RWPE2 (cell line): ENCODE results near the gene LRRC7.

Experiments
- ATAC-seq: fragments of 200-7000 bp; cut with Tn5 transposase; 3 replicates; pipeline ENCODE4 v1.9.1; 2021; ENCODE audit warnings: low read depth
- DNase-seq: peaks from one replicate; pipeline ENCODE4 v3.0.0-alpha.2; 2020; ENCODE audit warnings: low spot score
- H3K27ac ChIP-seq: fragments of 450-650 bp; 2 replicates; pipeline ENCODE4 v1.5.1; 2017; ENCODE audit warnings: mild to moderate bottlenecking; ENCODE audit not compliant: poor library complexity, severe bottlenecking
- H3K27me3 ChIP-seq: fragments of 250-450 bp; sonication (Bioruptor Pico); 2 replicates; pipeline ENCODE4 v1.5.1; 2021; ENCODE audit warnings: mild to moderate bottlenecking, moderate library complexity; ENCODE audit not compliant: insufficient read depth, poor library complexity, severe bottlenecking
- H3K36me3 ChIP-seq: fragments of 250-450 bp; sonication (Bioruptor Pico); 2 replicates; pipeline ENCODE4 v1.5.1; 2020; ENCODE audit warnings: low read depth, mild to moderate bottlenecking, moderate library complexity
- H3K4me1 ChIP-seq: fragments of 250-450 bp; sonication (Bioruptor Pico); 2 replicates; pipeline ENCODE4 v1.5.1; 2021; ENCODE audit warnings: mild to moderate bottlenecking, moderate library complexity; ENCODE audit not compliant: insufficient read depth, poor library complexity, severe bottlenecking
- H3K4me3 ChIP-seq: fragments of 250-450 bp; sonication (Bioruptor Pico); 2 replicates; pipeline ENCODE4 v1.5.1; 2021; ENCODE audit warnings: mild to moderate bottlenecking, moderate library complexity; ENCODE audit not compliant: severe bottlenecking
- H3K9me3 ChIP-seq: fragments of 250-450 bp; sonication (Bioruptor Pico); 2 replicates; pipeline ENCODE4 v1.5.1; 2021; ENCODE audit warnings: mild to moderate bottlenecking, moderate library complexity; ENCODE audit not compliant: severe bottlenecking
- TF ChIP-seq, protein P1 (sequence below): fragments of 450-650 bp; IDR thresholded peaks from one replicate; pipeline ENCODE4 v1.5.1; 2017; ENCODE audit warnings: mild to moderate bottlenecking, moderate library complexity; ENCODE audit not compliant: poor library complexity, severe bottlenecking

The LRRC7 gene

DNA sequence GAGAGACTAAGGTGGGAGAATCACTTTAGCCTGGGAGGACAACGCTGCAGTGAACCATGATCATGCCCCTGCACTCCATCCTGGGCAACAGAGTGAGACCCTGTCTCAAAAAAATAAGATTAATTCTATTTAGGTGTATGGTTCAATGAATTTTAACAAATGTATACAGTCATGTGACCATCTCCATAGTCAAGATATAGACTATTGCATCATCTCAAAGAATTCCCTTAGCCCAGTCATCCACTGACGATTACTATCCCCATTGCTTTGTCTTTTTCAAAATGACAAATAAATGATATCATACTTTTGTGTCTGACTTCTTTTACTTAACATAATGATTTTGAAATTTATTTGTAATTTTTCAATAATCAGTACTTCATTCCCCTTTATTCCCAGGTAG, 260.0 kb downstream of the LRRC7 start:
- H3K4me3 ChIP-seq: no peak overlapping the region
- no peaks in the 10 kb centered on the region for H3K9me3 ChIP-seq
- ATAC-seq (no peak), DNase-seq (no peak)
- TF ChIP-seq, protein P1, sequence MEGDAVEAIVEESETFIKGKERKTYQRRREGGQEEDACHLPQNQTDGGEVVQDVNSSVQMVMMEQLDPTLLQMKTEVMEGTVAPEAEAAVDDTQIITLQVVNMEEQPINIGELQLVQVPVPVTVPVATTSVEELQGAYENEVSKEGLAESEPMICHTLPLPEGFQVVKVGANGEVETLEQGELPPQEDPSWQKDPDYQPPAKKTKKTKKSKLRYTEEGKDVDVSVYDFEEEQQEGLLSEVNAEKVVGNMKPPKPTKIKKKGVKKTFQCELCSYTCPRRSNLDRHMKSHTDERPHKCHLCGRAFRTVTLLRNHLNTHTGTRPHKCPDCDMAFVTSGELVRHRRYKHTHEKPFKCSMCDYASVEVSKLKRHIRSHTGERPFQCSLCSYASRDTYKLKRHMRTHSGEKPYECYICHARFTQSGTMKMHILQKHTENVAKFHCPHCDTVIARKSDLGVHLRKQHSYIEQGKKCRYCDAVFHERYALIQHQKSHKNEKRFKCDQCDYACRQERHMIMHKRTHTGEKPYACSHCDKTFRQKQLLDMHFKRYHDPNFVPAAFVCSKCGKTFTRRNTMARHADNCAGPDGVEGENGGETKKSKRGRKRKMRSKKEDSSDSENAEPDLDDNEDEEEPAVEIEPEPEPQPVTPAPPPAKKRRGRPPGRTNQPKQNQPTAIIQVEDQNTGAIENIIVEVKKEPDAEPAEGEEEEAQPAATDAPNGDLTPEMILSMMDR: no peak
- no peaks in the 10 kb centered on the region for H3K36me3 ChIP-seq
- no peak overlapping the region for H3K27ac ChIP-seq
- no peaks in the 10 kb centered on the region for H3K4me1 ChIP-seq
- peaks cover 9% of the 10 kb centered on the region for H3K27me3 ChIP-seq

DNA sequence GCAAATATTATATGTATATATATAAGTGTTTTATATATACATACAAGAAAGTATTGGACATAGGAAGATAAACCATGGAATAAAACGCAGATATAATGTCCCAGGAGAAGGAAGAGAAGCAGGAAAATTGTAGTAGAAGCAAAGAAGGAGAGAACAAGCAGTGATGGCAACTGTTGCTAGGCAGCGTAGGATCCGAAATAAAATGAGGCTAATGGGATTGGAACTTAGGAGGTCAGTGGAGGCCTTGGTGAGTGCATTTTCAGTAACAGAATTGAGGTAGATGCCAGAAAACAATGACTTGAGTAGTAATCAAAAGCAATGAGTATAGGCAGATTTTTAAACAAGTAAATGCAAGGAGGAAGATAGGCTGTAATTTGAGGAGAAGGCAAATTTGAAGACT, 265.8 kb downstream of the LRRC7 start:
- Histone ChIP-seq H3K36me3 (no peaks in the 10 kb centered on the region), H3K27me3 (peaks cover 3% of the 10 kb centered on the region)
- DNase-seq: no peak

DNA sequence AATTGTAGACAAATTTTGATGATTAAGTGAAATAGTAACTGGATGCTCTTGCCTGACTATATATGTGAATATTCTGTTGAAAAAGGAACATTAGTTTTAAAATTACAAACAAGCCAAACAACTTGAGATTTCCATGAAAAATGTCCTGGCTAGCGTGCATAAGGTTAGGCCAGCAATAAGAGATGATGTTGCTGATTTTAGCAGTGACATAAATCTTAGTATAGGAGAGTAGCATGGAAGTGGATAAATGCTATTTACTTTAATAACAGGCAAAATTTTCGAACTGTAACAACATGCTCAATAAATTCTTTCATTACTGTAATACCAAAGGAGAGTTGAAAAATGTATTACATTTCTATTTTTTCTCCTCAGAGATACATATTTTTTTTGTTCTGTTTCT, 266.6 kb downstream of the LRRC7 start:
- DNase-seq (no peak), ATAC-seq (no peak)
- Histone ChIP-seq H3K36me3 (no peaks in the 10 kb centered on the region), H3K27me3 (peaks cover 3% of the 10 kb centered on the region), H3K4me3 (no peak overlapping the region), H3K4me1 (no peaks in the 10 kb centered on the region), H3K27ac (no peak overlapping the region), H3K9me3 (no peaks in the 10 kb centered on the region)
- TF ChIP-seq, protein P1: no peak

More for the DNA sequence above, 265.8 kb downstream of the LRRC7 start:
- H3K4me1 ChIP-seq: no peaks in the 10 kb centered on the region
- no peak overlapping the region for H3K27ac ChIP-seq
- TF ChIP-seq, protein P1: no peak
- ATAC-seq: no peak
- no peak overlapping the region for H3K4me3 ChIP-seq
- no peaks in the 10 kb centered on the region for H3K9me3 ChIP-seq

DNA sequence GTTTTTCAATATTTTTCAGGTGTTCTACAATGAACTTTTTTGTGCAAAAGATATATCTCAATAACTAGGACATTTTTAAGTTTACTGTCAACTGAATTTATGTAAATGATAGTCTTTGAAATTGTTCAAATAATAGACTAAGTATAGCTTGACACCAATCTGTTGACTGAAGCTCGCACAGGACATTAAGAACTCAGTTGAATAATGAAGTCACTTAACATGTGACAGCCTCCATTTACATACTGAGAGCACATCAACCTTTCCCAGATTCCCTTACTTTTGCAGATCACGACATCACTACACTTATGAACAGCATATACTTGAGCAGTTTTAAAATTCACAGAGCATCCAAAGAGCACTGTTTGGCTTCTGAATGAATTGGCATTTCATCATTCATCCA, 268.2 kb downstream of the LRRC7 start:
- Histone ChIP-seq H3K27ac (no peak overlapping the region), H3K4me1 (no peaks in the 10 kb centered on the region), H3K36me3 (no peaks in the 10 kb centered on the region), H3K27me3 (peaks cover 5% of the 10 kb centered on the region), H3K4me3 (no peak overlapping the region), H3K9me3 (no peaks in the 10 kb centered on the region)
- DNase-seq (no peak), ATAC-seq (no peak)
- TF ChIP-seq, protein P1: no peak

DNA sequence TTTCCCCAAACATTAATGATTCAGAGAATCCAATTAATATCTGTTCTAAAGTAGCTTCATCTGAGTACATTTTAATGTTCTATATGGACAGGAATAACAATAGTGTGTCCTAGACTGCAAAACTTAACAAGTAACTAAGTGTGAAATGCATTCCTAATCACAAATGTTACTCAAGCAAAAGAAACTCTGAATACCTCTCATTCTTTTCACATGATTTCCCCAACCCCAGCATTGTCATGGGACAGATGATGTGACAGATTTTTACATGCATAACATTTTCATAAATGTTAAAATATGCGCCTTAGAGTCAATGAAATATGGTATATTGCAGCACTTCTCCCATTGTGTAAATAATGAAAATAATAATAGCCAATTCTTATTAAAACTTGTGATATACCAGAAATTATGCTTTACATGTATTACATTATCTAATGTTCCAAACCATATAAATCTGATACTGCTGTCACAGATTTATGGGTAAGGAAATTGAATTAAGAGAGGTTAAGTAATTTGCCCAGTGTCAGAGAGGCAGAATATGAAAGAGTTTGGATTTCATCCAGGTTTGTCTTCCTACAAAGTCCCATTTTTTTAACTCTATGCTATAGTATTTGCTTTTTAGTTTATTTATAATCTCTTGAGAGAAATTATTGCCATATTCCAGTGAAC, 269.4 kb downstream of the LRRC7 start:
- Histone ChIP-seq H3K36me3 (no peaks in the 10 kb centered on the region), H3K9me3 (no peaks in the 10 kb centered on the region), H3K27me3 (peaks cover 2% of the 10 kb centered on the region), H3K27ac (no peak overlapping the region), H3K4me1 (no peaks in the 10 kb centered on the region), H3K4me3 (no peak overlapping the region)
- ATAC-seq: no peak
- TF ChIP-seq, protein P1: no peak
- no peak for DNase-seq
